Islet precursor cell (in vitro differentiated cells): Measurements from ENCODE around the gene WNT11.
"Not testable (repeated sequence)": the region's sequence is repeated elsewhere in the genome, so short reads cannot be mapped to it uniquely, and the experiment has no call there.

Experiments used
- DNase-seq: peaks from one replicate; pipeline ENCODE4 v3.0.0-alpha.2; 2018

The WNT11 gene

DNA sequence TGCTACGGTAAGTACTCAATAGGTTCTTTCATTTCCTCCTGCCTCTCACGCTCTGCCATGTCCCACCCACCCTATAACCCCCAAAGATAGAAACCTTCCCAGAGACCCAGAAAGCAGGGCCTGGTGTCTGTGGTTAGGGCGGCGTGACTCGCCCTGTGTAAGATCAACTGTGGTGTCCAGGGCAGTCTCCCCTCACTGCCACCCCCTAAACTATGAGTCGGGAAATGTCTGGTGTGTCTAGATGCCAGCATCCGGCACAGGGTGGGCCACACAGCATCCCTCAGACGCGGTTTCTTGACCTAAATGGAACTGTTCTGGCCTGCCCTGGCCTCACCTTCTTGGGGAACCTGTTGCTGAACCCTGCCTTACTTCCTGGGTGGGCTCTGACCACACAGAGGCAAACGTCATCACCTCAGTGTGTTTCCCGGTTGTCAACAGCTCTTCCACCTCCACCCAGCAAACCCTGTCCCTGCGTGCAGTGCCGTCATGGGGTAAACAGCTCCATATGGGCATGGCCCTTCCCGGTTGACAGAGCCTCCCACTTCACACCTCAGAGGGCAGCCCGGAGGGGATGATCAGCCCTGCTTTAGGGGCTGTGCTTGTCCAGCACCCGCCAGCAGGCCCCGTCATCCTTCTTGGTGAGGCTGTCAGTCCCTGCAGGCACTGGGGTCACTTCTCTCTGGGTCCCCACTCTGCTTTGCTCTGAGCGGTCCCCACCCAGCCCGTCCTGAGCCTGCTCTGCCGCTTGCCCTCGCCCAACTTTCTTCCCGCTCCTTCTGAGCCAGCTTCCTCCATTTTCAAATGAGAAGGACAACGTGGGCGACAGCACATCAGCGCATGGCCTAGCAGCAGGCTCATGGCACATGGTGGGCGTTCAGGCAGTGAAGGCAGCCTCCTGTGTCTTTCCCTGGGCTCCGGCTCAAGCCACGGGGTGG, 6.0 kb downstream of the WNT11 start:
- DNase-seq = no peak

DNA sequence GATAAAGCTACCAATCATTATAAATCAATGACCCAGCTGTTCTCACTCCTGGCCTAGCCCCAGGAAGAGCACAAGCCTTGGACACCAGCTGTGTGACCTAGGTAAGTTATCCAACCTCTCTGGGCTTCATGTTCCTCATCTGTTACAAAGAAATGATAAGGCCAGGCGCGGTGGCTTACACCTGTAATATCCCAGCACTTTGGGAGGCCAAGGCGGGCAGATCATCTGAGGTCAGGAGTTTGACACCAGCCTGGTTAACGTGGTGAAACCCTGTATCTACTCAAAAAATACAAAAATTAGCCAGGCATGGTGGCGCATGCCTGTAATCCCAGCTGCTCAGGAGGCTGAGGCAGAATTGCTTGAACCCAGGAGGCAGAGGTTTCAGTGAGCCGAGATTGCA, 7.6 kb downstream of the WNT11 start:
- DNase-seq = not testable (repeated sequence)

DNA sequence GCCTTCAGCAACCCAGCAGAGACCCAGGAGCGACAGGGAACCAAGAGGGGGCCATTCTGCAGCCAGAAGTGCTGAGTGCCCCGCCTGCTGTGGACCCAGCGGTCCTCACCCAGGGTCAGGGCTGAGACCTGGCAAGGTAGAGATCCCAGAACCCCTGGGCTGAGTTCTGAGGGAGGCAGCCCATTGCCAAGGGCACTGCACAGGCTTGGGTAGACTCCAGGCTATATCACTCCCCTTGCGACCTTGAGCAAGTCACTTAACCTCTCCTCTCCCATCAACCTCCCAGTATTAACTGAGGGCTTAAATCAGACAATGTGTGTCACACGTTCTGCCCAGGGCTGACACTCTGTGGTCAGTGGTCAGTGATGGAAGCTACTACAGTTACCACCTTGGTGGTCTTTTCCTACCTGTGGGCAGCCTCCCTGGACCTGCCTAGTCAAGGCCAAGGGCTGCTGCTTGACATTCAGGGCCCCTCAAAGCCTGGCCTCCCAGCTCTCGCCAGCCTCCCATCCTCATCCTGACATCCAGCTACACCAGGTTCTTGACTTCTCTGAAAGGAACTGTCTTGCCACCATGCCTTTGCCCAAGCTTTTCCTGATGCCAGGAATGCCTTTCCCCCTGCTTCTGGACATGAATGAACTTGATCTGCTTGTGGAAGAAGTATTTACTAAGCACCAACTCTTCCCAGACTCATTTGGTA, 8.2 kb downstream of the WNT11 start:
- no peak for DNase-seq

DNA sequence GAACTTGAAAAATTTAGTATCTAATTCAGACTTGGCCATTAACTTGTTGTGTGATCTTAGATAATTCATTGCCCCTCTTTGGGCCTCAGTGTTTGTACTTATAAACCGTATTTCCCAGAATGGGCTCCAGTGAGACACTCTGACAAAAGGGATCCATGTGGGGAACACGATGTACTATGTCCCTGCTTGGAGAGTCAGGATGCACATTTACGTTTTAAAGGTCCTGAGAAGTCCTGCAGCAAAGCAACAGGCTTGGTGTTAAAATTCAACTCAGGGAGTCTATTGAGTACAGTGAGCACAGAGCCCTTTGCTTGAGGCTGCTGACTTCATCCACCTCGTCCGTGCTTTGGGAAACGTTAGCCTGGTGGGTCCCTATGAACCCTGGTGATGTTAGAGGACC, 9.0 kb downstream of the WNT11 start:
- no peak for DNase-seq

DNA sequence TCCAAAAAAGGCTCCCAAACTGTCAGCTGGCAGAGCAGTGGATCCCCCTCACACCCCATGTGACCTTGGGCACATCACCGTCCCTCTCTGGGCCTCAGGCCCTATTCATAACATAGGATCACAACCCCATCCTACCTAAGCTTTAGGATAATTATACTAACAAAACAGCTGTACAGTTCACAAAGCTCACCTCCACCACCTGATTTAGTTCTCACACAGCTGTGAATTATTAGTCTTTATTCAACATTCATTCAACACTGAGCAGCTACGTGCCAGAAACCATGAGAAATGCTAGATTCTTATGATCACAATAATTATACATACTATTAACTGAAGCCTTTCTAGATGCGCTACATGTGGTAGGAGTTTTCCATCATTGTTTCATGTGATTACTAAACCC, 9.5 kb downstream of the WNT11 start:
- no peak for DNase-seq

DNA sequence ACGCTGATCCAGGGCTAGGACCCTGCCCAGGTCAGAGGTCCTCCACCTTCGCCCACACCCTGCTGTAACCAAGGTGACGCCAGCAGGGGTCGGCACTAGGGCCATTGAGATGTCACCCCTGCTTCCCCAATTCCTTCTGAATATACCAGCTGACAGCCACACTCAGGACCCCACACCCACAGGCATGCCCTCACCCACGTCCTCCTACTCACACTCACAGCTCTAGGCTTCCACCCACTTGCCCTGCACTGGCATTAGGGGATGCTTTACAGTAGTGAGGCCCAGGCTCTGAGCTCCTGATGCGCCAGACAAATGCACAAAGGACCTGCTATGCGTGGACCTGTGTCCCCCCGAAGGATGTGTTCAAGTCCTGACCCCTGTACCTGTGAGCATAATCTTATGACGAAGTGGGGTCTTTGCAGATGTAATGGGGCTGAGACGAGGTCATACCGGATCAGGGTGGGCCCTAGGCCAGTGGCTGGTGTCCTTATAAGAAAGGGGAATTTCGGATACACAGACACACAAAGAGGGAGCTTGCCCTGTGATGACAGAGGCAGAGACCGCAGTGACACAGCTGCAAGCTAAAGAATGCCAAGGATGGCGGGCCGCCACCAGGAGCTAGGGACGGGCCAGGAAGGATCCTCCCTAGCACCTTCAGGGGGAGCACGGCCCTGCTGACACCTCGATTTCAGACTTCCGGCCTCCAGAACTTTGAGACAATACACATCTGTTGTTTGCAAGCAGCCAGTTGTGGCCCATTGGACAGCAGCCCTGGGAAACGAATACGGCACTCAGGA, 11.2 kb downstream of the WNT11 start:
- no peak for DNase-seq

DNA sequence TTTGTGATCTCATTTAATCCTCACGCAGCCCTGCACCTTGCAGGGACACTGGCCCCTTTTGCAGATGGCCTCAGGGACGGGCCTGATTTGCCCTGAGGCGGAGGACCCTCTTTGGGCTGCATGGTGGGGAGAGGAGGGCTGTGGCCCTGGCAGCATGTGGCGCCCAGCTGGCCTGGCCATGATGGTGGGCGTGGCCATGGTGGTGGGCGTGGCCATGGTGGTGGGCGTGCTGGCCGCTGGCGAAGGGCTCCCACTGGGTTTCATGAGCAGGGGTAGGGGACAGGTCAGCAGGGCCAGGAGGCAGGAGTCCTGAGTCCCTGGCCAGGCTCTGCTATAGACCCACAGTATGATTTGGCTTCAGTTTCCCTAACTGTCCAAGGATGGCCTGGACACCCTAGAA, 13.1 kb downstream of the WNT11 start:
- no peak for DNase-seq

- DNase-seq = no peak
Measured at GRCh38 chr11:76190376-76190775, 15.9 kb downstream of the WNT11 start.

GRCh38 chr11:76189682-76190081, 16.6 kb downstream of the WNT11 start:
- DNase-seq = no peak

DNA sequence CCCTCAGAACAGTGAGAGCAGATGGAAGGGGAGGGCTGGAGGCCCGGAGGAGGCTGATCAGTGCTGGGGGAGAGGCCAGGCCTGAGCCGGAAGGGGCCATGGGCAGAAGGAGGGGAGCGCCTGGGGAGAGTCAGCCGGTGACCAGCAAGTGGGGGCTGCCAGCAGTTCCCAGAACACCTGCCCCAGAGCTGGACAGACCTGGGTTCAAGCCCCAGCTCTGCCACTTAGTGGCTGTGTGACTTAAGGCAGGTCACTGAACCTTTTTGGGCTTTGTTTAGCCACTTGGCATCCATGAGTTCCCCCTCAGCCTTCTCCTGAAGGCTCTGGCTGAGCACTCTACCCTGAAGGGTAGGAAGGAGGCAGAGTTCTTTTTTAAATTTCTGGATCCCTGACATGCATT, 17.4 kb downstream of the WNT11 start:
- DNase-seq = no peak

- no peak for DNase-seq
Measured at GRCh38 chr11:76186776-76187279, 19.5 kb downstream of the WNT11 start.

GRCh38 chr11:76185931-76186401, 20.3 kb downstream of the WNT11 start:
- peak; percentile 74 for DNase-seq

- DNase-seq = no peak
Measured at GRCh38 chr11:76185511-76185910, 20.8 kb downstream of the WNT11 start.

GRCh38 chr11:76184551-76184993, 21.7 kb downstream of the WNT11 start:
- DNase-seq = peak; percentile 92

GRCh38 chr11:76181371-76181770, 24.9 kb downstream of the WNT11 start:
- no peak for DNase-seq

DNA sequence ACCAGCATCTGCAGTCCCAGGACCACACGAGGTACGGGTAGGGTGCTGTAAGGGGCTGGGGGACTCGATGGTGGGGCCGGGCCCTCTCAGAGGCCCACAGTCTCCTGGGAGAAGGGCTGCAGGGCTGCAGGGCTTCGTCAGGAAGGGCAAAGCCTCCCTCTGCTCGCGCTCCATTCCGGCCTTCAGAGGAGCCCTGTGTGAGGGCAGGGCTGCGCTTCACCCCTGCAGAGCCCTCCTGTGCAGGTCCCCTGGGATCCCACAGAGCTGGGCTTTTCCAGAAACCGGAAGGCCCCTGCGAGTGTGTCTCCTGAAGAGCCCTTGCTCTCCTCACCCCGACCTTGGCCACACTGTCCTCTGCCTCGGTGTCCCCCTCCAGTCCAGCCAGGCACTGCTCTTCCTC, 27.2 kb downstream of the WNT11 start:
- DNase-seq = no peak

- no peak for DNase-seq
Measured at GRCh38 chr11:76177250-76177686, 29.0 kb downstream of the WNT11 start.

GRCh38 chr11:76176463-76176862, 29.8 kb downstream of the WNT11 start:
- no peak for DNase-seq

DNA sequence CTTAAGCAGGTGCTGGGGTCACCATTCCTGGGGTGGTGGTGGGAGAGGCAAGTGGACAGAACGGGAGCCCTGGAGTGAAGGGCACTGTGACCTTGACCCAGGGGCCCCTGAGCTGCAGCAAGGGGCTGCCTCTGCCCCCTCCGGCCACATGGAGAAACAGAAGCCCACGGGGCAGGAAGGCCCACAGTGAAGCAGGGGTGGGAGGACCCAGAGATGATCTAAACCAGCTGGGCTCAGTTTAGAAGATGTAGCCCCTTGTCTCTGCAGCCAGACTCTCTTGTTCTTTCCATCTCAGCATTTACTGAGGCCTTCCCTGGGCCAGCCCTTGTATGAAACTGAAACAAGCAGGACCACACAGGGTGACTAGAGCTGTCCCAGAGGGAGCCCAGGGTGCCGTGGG, 30.5 kb downstream of the WNT11 start:
- DNase-seq = no peak

- no peak for DNase-seq
Measured at GRCh38 chr11:76174330-76174729, 32.0 kb downstream of the WNT11 start.

- no peak for DNase-seq
Measured at GRCh38 chr11:76173663-76174062, 32.6 kb downstream of the WNT11 start.

GRCh38 chr11:76172583-76172982, 33.7 kb downstream of the WNT11 start:
- no peak for DNase-seq

- DNase-seq = no peak
Measured at GRCh38 chr11:76170468-76170867, 35.8 kb downstream of the WNT11 start.
